Activated naive CD8-positive, alpha-beta T cell treated with anti-CD3 and anti-CD28 coated beads, Interleukin-2, amount 50 U/mL, for 16 hours (primary cell): ENCODE results near the gene PDE8A.
"Not testable (repeated sequence)": the region's sequence is repeated elsewhere in the genome, so short reads cannot be mapped to it uniquely, and the experiment has no call there.

ENCODE experiments used
- DNase-seq: peaks from one replicate; pipeline ENCODE4 v3.0.0-alpha.2; 2020; ENCODE audit warnings: low read depth, low spot score

The PDE8A gene

GRCh38 chr15:85010386-85011159 lies 28.9 kb downstream of the PDE8A start:
- DNase-seq, result no peak

GRCh38 chr15:85011160-85011571 lies 29.5 kb downstream of the PDE8A start:
- no peak for DNase-seq

- DNase-seq, result not testable (repeated sequence)
Measured at GRCh38 chr15:85011724-85012123, 30.1 kb downstream of the PDE8A start.

- no peak for DNase-seq
Measured at GRCh38 chr15:85013785-85014184, 32.1 kb downstream of the PDE8A start.

- DNase-seq, result no peak
Measured at GRCh38 chr15:85014932-85015331, 33.3 kb downstream of the PDE8A start.

- no peak for DNase-seq
Measured at GRCh38 chr15:85016275-85016674, 34.6 kb downstream of the PDE8A start.

- DNase-seq, result no peak
Measured at GRCh38 chr15:85019815-85020590, 38.3 kb downstream of the PDE8A start.

- no peak for DNase-seq
Measured at GRCh38 chr15:85021409-85021808, 39.8 kb downstream of the PDE8A start.

GRCh38 chr15:85022860-85023403 lies 41.3 kb downstream of the PDE8A start:
- DNase-seq, result no peak

GRCh38 chr15:85024003-85024402 lies 42.3 kb downstream of the PDE8A start:
- DNase-seq, result no peak

- DNase-seq, result no peak
Measured at GRCh38 chr15:85024509-85025336, 43.1 kb downstream of the PDE8A start.

GRCh38 chr15:85025516-85026251 lies 44.0 kb downstream of the PDE8A start:
- no peak for DNase-seq

GRCh38 chr15:85026304-85027032 lies 44.8 kb downstream of the PDE8A start:
- DNase-seq, result no peak

GRCh38 chr15:85027033-85027380 lies 45.4 kb downstream of the PDE8A start:
- no peak for DNase-seq

GRCh38 chr15:85027421-85027820 lies 45.8 kb downstream of the PDE8A start:
- DNase-seq, result no peak

GRCh38 chr15:85028416-85028815 lies 46.8 kb downstream of the PDE8A start:
- no peak for DNase-seq

- DNase-seq, result no peak
Measured at GRCh38 chr15:85029221-85029620, 47.6 kb downstream of the PDE8A start.

- no peak for DNase-seq
Measured at GRCh38 chr15:85030301-85030929, 48.8 kb downstream of the PDE8A start.

- DNase-seq, result no peak
Measured at GRCh38 chr15:85031086-85031943, 49.7 kb downstream of the PDE8A start.
